ENCODE results near the gene LPP. TPM values are rescaled to one million over a fixed set of nuclear protein-coding genes. Genes with fewer than 3 reads are reported as not detected.

LPP gene
- total and polyA plus RNA-seq, 10 of the 15 experiments (the other 5 are each of a cell fraction or from before 2014, with no cell fraction given): under 0.01 to 0.62 (median 0.03) TPM

- in situ Hi-C loops (cut with MboI): no loop called here
- no peaks in the 10 kb centered on the region for H3K79me2 ChIP-seq (ENCODE audit: control insufficient read depth, insufficient read depth, low read length)
- WGBS (ENCODE audit: insufficient coverage, insufficient replicate concordance, low lambda C conversion rate, missing lambda C conversion rate): 38% methylated on average over 16 of the region's 16 CpGs
- SMC1A ChIA-PET (ENCODE audit: uncharacterized antibody, unreplicated experiment): no interaction called here
- BruUV-seq (replicated peaks): no TSS peak
- H3K9me3 ChIP-seq (replicated peaks; ENCODE audit: control insufficient read depth, insufficient read depth, low read length): no peaks in the 10 kb centered on the region
- no peak overlapping the region for H3K4me3 ChIP-seq
- no peaks in the 10 kb centered on the region for H3K4me1 ChIP-seq (ENCODE audit: control insufficient read depth, insufficient read depth, low read length)
- H3K9ac ChIP-seq (ENCODE audit: control insufficient read depth, insufficient read depth, low read length): no peak overlapping the region
- DNase-seq (ENCODE audit: low read depth, low spot score) (no peak), FAIRE-seq (no peak), ATAC-seq (no peak)
- H3K27ac ChIP-seq (ENCODE audit: control insufficient read depth, insufficient read depth): no peak overlapping the region
- intact Hi-C loops (cut with micrococcal nuclease; ENCODE audit: unreplicated experiment): no loop called here
- H3K27me3 ChIP-seq (replicated peaks in 1 of 2; ENCODE audit: control insufficient read depth in 2 of 2, insufficient read depth in 2 of 2, low read length in 1 of 2): peaks cover 0 to 3% of the 10 kb centered on the region in 2 experiments; a peak in 2 of 4 replicates
- no peaks in the 10 kb centered on the region; the same call in none of the 2 replicates for H4K20me1 ChIP-seq (ENCODE audit: control insufficient read depth, insufficient read depth)
- H3K36me3 ChIP-seq (ENCODE audit: control insufficient read depth in 2 of 2, insufficient read depth in 2 of 2, low read length in 1 of 2): no peaks in the 10 kb centered on the region
- CTCF ChIA-PET: interaction anchor here (0.6 kb wide), 1 partner anchor 21 kb away, joined by 3 read pairs; no protein-coding TSS in a partner anchor
- no peak overlapping the region for H2AFZ ChIP-seq (ENCODE audit: control insufficient read depth, low read depth, low read length)
- no peak overlapping the region for H3K4me2 ChIP-seq (ENCODE audit: control insufficient read depth, insufficient read depth)
- POLR2A ChIA-PET: no interaction called here
- RAD21 ChIA-PET (ENCODE audit: unreplicated experiment): no interaction called here
- TF ChIP-seq POLR2AphosphoS2 (IDR thresholded peaks at IDR 0.05; ENCODE audit: low read depth, low read length) (no peak), NFIC (IDR thresholded peaks at IDR 0.05; ENCODE audit: low read depth, low read length) (no peak), POLR2AphosphoS5 (IDR thresholded peaks at IDR 0.05; ENCODE audit: low read length) (no peak), CBX5 (IDR thresholded peaks at IDR 0.05; ENCODE audit: low read depth) (no peak), TBL1XR1 (IDR thresholded peaks at IDR 0.05; ENCODE audit: low read depth, low read length) (no peak), FOXK2 (IDR thresholded peaks at IDR 0.05) (no peak), PML (IDR thresholded peaks at IDR 0.05; ENCODE audit: low read length) (no peak), TCF12 (IDR thresholded peaks at IDR 0.05; ENCODE audit: low read depth, low read length) (no peak), ZBED1 (IDR thresholded peaks at IDR 0.05; ENCODE audit: borderline replicate concordance) (no peak), RCOR1 (conservative IDR thresholded peaks at IDR 0.05; ENCODE audit: low read depth, low read length) (no peak)
- TF ChIP-seq, protein P1, sequence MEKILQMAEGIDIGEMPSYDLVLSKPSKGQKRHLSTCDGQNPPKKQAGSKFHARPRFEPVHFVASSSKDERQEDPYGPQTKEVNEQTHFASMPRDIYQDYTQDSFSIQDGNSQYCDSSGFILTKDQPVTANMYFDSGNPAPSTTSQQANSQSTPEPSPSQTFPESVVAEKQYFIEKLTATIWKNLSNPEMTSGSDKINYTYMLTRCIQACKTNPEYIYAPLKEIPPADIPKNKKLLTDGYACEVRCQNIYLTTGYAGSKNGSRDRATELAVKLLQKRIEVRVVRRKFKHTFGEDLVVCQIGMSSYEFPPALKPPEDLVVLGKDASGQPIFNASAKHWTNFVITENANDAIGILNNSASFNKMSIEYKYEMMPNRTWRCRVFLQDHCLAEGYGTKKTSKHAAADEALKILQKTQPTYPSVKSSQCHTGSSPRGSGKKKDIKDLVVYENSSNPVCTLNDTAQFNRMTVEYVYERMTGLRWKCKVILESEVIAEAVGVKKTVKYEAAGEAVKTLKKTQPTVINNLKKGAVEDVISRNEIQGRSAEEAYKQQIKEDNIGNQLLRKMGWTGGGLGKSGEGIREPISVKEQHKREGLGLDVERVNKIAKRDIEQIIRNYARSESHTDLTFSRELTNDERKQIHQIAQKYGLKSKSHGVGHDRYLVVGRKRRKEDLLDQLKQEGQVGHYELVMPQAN (conservative IDR thresholded peaks at IDR 0.05): no peak
- TF ChIP-seq, protein P2, sequence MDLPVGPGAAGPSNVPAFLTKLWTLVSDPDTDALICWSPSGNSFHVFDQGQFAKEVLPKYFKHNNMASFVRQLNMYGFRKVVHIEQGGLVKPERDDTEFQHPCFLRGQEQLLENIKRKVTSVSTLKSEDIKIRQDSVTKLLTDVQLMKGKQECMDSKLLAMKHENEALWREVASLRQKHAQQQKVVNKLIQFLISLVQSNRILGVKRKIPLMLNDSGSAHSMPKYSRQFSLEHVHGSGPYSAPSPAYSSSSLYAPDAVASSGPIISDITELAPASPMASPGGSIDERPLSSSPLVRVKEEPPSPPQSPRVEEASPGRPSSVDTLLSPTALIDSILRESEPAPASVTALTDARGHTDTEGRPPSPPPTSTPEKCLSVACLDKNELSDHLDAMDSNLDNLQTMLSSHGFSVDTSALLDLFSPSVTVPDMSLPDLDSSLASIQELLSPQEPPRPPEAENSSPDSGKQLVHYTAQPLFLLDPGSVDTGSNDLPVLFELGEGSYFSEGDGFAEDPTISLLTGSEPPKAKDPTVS (IDR thresholded peaks at IDR 0.05; ENCODE audit: low read depth, low read length): no peak
- TF ChIP-seq, protein P3, sequence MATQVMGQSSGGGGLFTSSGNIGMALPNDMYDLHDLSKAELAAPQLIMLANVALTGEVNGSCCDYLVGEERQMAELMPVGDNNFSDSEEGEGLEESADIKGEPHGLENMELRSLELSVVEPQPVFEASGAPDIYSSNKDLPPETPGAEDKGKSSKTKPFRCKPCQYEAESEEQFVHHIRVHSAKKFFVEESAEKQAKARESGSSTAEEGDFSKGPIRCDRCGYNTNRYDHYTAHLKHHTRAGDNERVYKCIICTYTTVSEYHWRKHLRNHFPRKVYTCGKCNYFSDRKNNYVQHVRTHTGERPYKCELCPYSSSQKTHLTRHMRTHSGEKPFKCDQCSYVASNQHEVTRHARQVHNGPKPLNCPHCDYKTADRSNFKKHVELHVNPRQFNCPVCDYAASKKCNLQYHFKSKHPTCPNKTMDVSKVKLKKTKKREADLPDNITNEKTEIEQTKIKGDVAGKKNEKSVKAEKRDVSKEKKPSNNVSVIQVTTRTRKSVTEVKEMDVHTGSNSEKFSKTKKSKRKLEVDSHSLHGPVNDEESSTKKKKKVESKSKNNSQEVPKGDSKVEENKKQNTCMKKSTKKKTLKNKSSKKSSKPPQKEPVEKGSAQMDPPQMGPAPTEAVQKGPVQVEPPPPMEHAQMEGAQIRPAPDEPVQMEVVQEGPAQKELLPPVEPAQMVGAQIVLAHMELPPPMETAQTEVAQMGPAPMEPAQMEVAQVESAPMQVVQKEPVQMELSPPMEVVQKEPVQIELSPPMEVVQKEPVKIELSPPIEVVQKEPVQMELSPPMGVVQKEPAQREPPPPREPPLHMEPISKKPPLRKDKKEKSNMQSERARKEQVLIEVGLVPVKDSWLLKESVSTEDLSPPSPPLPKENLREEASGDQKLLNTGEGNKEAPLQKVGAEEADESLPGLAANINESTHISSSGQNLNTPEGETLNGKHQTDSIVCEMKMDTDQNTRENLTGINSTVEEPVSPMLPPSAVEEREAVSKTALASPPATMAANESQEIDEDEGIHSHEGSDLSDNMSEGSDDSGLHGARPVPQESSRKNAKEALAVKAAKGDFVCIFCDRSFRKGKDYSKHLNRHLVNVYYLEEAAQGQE (IDR thresholded peaks at IDR 0.05; ENCODE audit: low read depth, low read length): no peak
- TF ChIP-seq, protein P4, sequence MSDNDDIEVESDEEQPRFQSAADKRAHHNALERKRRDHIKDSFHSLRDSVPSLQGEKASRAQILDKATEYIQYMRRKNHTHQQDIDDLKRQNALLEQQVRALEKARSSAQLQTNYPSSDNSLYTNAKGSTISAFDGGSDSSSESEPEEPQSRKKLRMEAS (IDR thresholded peaks at IDR 0.05; ENCODE audit: low read depth, low read length): no peak
- TF ChIP-seq, protein P5, sequence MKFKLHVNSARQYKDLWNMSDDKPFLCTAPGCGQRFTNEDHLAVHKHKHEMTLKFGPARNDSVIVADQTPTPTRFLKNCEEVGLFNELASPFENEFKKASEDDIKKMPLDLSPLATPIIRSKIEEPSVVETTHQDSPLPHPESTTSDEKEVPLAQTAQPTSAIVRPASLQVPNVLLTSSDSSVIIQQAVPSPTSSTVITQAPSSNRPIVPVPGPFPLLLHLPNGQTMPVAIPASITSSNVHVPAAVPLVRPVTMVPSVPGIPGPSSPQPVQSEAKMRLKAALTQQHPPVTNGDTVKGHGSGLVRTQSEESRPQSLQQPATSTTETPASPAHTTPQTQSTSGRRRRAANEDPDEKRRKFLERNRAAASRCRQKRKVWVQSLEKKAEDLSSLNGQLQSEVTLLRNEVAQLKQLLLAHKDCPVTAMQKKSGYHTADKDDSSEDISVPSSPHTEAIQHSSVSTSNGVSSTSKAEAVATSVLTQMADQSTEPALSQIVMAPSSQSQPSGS (IDR thresholded peaks at IDR 0.05; ENCODE audit: low read length): no peak
Observed at GRCh38 chr3:188179006-188179966, 25.3 kb downstream of the LPP start.

Measured in GM12878 (cell line).